Measurements from ENCODE around the gene CCDC157.
"Not testable (repeated sequence)": the region's sequence is repeated elsewhere in the genome, so short reads cannot be mapped to it uniquely, and the experiment has no call there.

Gene CCDC157

DNA sequence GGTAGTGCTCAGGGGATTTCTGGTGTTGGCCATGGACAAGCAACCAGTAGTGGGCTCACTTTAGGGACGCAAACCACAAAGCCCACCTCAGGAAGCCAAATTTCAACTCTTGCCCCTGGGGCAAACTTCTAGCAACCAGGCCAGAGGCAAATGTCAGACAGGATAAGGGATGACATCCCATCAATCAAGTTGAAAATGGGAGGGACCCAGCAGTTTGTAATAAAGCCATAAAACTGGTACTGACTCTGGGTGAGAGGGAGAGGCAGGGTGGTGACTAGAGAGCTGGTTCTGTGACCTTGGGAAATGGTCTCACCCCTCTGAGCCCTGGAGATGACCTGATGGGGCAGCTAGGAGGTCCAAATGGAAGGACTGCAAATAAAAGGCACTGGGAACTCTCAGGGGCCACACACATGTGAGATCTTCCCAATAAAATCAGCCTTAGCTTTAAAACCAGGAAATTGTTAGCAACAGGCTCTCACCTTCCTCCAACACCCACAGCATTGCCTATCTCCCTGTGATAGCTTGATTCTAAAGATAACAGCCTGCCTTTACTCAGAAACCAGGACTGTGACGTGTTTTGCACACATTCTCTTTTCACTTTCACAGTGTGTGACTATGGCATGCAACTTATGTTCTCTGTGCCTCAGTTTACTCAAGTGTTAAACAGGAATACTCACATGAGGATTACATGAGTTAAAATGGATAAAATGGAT lies 23.7 kb upstream of the CCDC157 start:
- Mint-ChIP-seq H3K27ac (no peak overlapping the region), H3K4me1 (ENCODE audit: low read depth) (no peaks in the 10 kb centered on the region), H3K4me3 (no peak overlapping the region), H3K27me3 (no peaks in the 10 kb centered on the region), H3K36me3 (ENCODE audit: low read depth) (peaks cover 85% of the 10 kb centered on the region), H3K9me3 (no peaks in the 10 kb centered on the region)
- intact Hi-C loops (cut with micrococcal nuclease) = no loop called here

DNA sequence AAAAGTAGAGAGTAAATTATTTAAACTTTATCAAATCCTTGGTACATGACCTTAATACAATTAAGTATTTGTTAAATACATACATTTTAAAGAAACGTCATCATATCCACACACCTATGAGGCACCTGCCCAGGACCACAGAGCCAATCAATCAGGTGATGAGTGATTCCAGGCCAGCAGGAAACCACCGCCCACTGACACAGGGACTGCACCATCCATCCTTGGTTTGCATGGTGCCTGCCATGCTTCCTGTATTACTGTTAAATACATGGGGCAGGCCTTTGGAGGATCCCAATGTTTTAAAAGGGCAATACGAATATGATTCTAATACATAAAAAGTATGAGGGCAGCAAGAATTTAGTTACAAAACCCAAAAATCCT lies 23.1 kb upstream of the CCDC157 start:
- H3K4me1 Mint-ChIP-seq (ENCODE audit: low read depth) = no peaks in the 10 kb centered on the region
- peaks cover 91% of the 10 kb centered on the region for H3K36me3 Mint-ChIP-seq (ENCODE audit: low read depth)
- H3K9me3 Mint-ChIP-seq = no peaks in the 10 kb centered on the region
- H3K27me3 Mint-ChIP-seq = no peaks in the 10 kb centered on the region
- no peak overlapping the region for H3K27ac Mint-ChIP-seq
- H3K4me3 Mint-ChIP-seq = no peak overlapping the region
- intact Hi-C loops (cut with micrococcal nuclease) = no loop called here

DNA sequence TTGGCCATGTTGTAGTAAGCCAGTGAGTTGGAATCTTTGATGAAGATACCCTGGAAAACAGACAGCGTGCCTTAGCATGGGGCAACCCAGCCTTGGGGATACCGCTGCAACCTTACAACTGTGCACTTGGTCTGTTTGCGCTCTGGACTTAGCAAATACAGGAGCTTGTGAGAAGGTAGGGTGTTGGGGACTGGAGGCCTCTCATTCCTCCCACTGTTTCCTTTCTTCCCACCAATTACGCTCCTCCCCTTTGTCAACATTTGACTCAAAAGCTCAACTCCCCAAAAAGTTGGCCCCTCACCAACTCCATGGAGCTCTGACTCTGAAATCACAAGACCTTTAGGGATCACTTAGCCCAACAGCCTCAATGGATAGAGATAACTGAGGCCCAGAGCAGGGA lies 22.2 kb upstream of the CCDC157 start:
- H3K9me3 Mint-ChIP-seq = no peaks in the 10 kb centered on the region
- H3K4me3 Mint-ChIP-seq = no peak overlapping the region
- H3K4me1 Mint-ChIP-seq (ENCODE audit: low read depth) = no peaks in the 10 kb centered on the region
- intact Hi-C loops (cut with micrococcal nuclease) = no loop called here
- no peaks in the 10 kb centered on the region for H3K27me3 Mint-ChIP-seq
- H3K27ac Mint-ChIP-seq = no peak overlapping the region
- peaks cover 99% of the 10 kb centered on the region for H3K36me3 Mint-ChIP-seq (ENCODE audit: low read depth)

DNA sequence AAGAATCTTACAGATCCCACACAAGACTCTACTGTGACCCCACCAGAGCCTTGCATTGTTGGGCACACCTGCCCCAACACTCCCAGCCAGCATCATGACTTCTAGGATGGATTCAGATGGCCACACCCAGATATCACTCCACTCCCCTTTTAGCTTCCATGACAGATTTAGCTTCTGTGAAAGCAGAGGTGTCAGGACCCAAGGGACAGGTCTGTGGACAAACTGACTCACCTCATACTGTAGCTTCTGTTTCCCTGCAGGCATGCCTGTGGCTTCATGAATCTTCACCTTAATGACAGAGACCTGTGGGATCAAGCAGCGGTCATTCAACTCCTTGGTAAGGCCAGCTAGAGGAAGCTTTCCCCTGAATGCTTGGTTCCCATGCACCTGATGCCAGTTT lies 21.6 kb upstream of the CCDC157 start:
- H3K4me3 Mint-ChIP-seq = no peak overlapping the region
- H3K36me3 Mint-ChIP-seq (ENCODE audit: low read depth) = peaks cover 99% of the 10 kb centered on the region

DNA sequence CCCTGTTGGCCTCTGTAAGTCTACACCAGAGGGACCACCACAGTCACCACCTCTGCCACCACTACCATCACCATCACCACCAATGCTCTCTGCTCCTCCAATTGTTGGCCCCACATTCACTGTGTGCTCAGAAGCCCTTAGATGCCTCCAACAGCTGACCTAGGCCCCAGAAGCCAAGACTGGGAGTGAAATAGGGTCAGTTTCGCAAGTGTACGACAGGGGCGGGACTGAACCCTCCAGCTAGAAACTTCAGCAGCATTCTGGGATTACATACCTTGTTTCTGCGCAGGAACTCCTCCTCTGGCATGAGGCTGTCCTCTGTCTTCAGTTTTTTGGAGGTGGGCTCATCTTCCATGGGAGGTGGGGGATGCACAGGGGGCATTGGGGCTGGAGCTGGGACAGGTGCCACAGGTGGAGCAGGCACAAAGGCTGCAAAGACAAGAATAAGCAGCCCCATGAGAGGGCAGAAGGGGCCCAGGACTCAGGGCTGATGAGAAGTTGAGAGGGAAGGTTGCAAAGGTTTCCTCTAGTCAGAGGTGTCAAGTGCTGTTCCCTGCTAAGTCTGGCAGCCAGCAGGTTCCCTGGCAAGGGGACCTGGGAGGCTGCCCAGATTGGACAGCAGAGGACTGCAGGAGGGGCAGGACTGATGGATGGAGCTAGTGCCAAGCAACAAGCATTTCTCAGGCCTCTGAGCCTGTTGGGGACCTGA lies 19.9 kb upstream of the CCDC157 start:
- Mint-ChIP-seq H3K9me3 (no peaks in the 10 kb centered on the region), H3K27ac (no peak overlapping the region), H3K27me3 (no peaks in the 10 kb centered on the region), H3K36me3 (ENCODE audit: low read depth) (peaks cover 99% of the 10 kb centered on the region), H3K4me1 (ENCODE audit: low read depth) (no peaks in the 10 kb centered on the region), H3K4me3 (no peak overlapping the region)
- intact Hi-C loops (cut with micrococcal nuclease) = no loop called here

More for the DNA sequence above, 21.6 kb upstream of the CCDC157 start:
- H3K4me1 Mint-ChIP-seq (ENCODE audit: low read depth) = no peaks in the 10 kb centered on the region
- no peaks in the 10 kb centered on the region for H3K27me3 Mint-ChIP-seq
- H3K9me3 Mint-ChIP-seq = no peaks in the 10 kb centered on the region
- H3K27ac Mint-ChIP-seq = no peak overlapping the region
- intact Hi-C loops (cut with micrococcal nuclease) = no loop called here

DNA sequence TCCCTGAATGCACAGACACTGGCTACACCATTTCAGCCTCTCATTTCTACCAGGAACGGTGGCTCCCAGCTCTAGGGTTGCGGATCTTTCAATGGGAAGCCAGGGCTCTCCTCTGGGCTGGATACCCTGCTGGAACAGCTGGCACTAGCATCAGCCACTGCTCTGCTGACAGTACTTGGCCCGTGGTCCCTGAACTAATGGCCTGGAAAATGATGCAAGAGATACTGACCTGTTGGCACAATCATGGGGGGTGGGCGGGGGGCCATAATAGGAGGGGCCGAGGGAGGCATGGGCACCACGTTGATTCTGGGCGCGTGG lies 19.4 kb upstream of the CCDC157 start:
- Mint-ChIP-seq H3K36me3 (ENCODE audit: low read depth) (peaks cover 100% of the 10 kb centered on the region), H3K9me3 (no peaks in the 10 kb centered on the region), H3K4me3 (no peak overlapping the region), H3K4me1 (ENCODE audit: low read depth) (no peaks in the 10 kb centered on the region), H3K27me3 (no peaks in the 10 kb centered on the region), H3K27ac (no peak overlapping the region)
- intact Hi-C loops (cut with micrococcal nuclease) = no loop called here

DNA sequence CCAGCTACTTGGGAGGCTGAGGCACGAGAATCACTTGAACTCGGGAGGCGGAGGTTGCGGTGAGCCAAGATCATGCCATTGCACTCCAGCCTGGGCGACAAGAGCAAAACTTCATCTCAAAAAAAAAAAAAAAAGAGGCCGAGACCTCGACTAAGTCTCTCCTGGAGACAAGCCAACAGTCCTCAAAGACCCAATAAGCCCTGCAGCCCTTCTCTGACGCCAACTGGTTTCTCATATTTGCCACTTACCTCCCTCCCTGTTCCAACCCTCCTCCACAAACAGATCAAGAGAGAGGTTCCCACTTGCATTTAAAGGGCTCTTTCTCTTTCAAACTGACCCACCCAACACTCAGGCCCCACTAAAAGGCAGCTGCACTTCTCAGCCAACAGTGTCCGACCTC lies 18.5 kb upstream of the CCDC157 start:
- H3K9me3 Mint-ChIP-seq; H3K4me3 Mint-ChIP-seq; intact Hi-C loops (cut with micrococcal nuclease); H3K27ac Mint-ChIP-seq; H3K4me1 Mint-ChIP-seq (ENCODE audit: low read depth); H3K27me3 Mint-ChIP-seq: not testable (repeated sequence)
- H3K36me3 Mint-ChIP-seq (ENCODE audit: low read depth) = peaks cover 100% of the 10 kb centered on the region

DNA sequence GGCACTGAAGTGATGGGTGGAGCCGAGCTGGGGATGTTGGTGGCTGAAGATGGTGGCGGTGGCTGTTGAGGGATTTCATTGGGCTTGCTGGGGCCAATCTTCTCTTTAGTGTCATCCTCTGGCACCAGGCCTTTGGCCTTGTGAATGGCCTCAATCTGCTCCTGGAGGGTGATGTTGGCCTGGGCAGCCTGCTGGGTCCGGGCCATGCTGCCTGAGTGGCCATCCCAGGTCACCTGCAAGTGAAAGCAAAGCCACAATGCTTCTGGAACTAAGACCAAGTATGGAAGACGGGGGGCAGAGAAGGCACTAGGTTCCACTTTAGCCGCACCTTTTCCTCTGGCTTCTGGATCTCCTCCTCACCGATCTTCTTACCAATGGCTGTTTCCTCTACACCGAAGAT lies 18.0 kb upstream of the CCDC157 start:
- no peak overlapping the region for H3K27ac Mint-ChIP-seq
- H3K27me3 Mint-ChIP-seq = no peaks in the 10 kb centered on the region
- no peaks in the 10 kb centered on the region for H3K9me3 Mint-ChIP-seq
- no peaks in the 10 kb centered on the region for H3K4me1 Mint-ChIP-seq (ENCODE audit: low read depth)
- intact Hi-C loops (cut with micrococcal nuclease) = no loop called here
- H3K4me3 Mint-ChIP-seq = no peak overlapping the region
- peaks cover 100% of the 10 kb centered on the region for H3K36me3 Mint-ChIP-seq (ENCODE audit: low read depth)

DNA sequence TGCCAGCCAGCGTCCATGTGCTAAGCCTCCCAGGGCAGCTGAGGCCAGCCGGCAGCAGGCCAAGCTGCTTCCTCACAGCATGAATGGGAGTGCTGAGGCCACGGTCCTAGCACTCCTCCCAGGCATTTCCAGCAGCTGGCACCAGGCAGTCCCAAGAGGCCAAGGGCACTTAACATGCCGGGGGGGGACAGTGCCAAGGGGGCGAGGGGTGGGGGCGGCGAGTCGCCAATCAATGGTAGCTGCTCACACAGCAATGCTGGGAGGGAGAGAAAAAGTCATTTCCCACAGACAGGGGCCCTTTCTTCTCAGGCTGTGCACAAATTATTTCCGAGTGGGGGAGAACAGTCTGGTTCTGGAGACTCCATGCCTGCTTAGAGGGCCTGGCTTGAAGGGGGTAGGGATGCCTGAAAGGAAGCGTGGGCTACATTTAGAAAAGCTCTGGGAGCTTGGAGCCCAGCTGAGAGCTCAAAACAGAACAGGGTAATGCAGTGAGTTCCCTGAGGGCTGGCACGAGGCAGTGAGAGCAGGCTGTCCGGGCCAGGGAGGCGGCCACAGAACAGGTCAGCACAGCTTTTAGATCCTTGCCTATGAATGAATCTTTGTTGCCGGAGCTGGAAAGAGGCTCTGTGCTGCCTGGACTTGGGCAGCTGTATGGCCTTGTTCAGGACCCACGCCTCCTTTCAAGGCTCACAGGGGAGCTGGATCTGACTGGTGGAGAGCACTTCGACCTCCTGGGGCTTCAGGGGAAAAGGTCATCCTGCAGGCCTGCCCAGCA lies 15.7 kb upstream of the CCDC157 start:
- Mint-ChIP-seq H3K9me3 (no peaks in the 10 kb centered on the region), H3K4me3 (no peak overlapping the region), H3K36me3 (ENCODE audit: low read depth) (peaks cover 100% of the 10 kb centered on the region), H3K27ac (no peak overlapping the region), H3K4me1 (ENCODE audit: low read depth) (no peaks in the 10 kb centered on the region), H3K27me3 (no peaks in the 10 kb centered on the region)
- intact Hi-C loops (cut with micrococcal nuclease) = no loop called here

DNA sequence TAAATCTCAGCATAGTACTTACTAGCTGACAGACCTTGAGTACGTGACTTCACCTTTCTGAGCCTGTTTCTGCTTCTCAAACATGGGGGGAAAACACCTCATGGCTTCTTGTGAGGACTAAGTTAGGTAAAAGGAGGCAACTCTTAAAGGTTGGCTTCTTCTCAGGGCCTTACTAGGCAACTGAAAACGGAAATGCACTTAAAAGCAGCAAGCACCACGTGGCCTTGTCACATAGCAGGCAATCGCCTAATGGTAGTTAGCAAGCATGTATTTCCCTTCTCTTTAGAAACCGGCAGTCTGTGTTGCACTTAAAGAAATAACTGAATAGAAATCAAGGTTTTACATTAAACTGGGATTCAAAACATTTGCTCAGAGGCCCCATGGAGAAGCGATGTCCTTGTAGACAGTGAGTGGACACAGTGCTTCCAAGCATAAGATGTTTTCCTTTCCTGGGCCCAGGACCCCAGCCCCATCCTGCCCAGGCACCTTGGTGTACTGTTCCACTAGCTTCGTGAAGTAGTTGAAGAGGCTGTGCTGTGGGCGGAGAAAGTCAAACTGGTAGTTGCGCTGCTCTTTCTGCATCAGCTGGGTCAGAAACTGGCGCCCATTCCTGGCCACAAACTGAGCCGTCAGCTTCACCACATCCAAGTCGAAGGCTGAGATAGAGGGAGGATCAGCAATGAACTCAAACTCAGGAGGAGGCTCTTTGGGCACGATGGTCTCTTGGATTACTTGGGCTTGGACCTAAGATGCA lies 12.2 kb upstream of the CCDC157 start:
- H3K9me3 Mint-ChIP-seq = no peaks in the 10 kb centered on the region
- H3K27ac Mint-ChIP-seq = no peak overlapping the region
- peaks cover 98% of the 10 kb centered on the region for H3K36me3 Mint-ChIP-seq (ENCODE audit: low read depth)
- H3K4me1 Mint-ChIP-seq (ENCODE audit: low read depth) = peaks cover 6% of the 10 kb centered on the region
- no peak overlapping the region for H3K4me3 Mint-ChIP-seq
- H3K27me3 Mint-ChIP-seq = no peaks in the 10 kb centered on the region
- intact Hi-C loops (cut with micrococcal nuclease) = no loop called here

DNA sequence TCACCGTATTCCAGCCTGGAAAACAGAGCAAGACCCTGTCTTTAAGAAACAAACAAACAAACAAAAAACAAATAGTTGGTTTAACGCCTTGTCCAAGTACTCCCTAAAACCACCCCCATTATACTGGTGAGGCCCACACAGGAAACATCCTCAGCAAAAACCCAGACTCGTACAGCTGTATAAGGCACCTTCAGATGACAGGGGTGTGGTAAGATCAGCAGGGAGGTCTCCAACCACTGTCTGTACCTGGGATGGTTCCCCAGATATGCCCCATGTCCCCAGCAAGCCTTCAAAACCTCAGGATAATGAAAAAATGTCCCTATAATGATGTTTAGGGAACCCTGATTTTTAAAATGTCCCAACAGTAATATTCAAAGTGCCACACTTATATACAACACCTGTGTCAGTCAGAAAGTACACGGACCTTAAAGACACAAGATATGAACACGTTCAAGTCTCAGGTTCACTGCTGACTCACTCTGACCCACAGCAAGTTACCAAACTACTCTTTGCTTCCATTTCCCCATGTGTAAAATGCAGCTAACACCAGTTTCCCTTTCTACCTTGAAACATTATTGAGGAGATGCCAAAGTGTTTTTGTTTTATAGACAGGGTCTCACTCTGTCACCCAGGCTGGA lies 9.4 kb upstream of the CCDC157 start:
- Mint-ChIP-seq H3K4me3 (no peak overlapping the region), H3K36me3 (ENCODE audit: low read depth) (peaks cover 98% of the 10 kb centered on the region), H3K9me3 (no peaks in the 10 kb centered on the region), H3K27me3 (no peaks in the 10 kb centered on the region), H3K27ac (no peak overlapping the region), H3K4me1 (ENCODE audit: low read depth) (peaks cover 16% of the 10 kb centered on the region)
- intact Hi-C loops (cut with micrococcal nuclease) = no loop called here

DNA sequence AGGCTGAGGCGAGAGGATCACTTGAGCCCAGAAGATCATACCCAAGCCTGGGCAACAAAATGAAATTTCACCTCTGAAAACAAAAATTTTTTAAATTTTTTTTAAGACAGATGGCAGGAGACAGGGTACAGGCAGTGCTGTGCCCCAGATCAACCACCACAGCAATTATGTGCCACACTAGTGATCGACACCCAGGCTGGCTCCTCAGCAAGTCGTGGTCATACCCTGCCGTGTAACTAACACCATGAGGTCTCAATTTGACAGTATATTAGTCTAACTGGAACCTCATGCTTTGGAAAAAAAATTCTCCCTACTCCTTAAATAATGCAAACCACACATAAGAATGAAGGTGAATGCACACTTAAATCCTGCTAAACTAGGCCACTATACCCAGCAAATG lies 8.4 kb upstream of the CCDC157 start:
- Mint-ChIP-seq H3K27ac (no peak overlapping the region), H3K4me1 (ENCODE audit: low read depth) (peaks cover 17% of the 10 kb centered on the region), H3K9me3 (no peaks in the 10 kb centered on the region), H3K27me3 (no peaks in the 10 kb centered on the region), H3K4me3 (no peak overlapping the region), H3K36me3 (ENCODE audit: low read depth) (peaks cover 98% of the 10 kb centered on the region)
- intact Hi-C loops (cut with micrococcal nuclease) = no loop called here

DNA sequence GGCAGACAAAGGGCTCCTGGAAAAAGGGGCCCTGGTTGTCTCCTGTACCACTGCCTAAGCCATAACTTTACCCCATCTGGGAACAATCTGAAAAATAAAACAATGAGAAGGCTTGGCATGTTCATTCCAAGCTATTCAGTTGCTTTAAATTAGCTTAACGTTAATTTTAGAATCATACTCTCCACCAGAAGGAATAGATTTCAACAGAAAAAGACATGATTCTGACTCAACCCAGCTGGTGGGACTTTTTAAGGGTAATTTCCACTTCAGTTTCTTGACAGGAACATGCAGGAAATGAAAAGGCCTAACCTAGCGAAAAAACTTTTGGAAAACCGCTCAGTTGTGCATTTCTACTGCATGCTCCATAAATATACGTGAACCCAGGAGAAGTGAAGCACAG lies 8.0 kb upstream of the CCDC157 start:
- Mint-ChIP-seq H3K4me1 (ENCODE audit: low read depth) (peaks cover 20% of the 10 kb centered on the region), H3K36me3 (ENCODE audit: low read depth) (peaks cover 98% of the 10 kb centered on the region), H3K27ac (no peak overlapping the region), H3K27me3 (no peaks in the 10 kb centered on the region), H3K4me3 (no peak overlapping the region), H3K9me3 (no peaks in the 10 kb centered on the region)
- intact Hi-C loops (cut with micrococcal nuclease) = no loop called here
